SH-SY5Y (cell line): ENCODE measurements around the gene ACP3.

Experiments used
- GATA2 ChIP-seq: IDR thresholded peaks from 2 replicates; pipeline ENCODE4 v1.6.1; 2011; ENCODE audit warnings: mild to moderate bottlenecking, low read depth, low read length
- GATA3 ChIP-seq: IDR thresholded peaks from 2 replicates; pipeline ENCODE4 v1.6.1; 2011; ENCODE audit warnings: low read depth, mild to moderate bottlenecking, low read length, moderate library complexity

DNA sequence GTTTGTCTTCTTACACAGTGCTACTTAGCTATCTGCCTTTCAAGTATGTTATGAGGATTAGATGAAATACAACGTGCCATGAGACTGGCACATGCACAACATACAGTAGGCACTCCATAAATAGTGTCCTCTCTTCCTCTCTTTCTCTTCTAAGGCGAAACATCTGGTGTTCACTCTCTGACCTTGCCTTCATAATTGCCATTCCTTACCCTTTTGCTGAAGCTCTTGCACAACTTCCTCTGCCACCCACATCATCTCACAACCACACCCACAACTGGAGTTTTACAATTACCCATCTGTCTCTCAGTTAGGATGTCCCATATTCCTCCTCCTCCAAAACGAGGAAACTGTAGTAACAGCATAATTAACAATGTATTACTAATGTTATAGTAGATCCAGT lies 26.4 kb upstream of the ACP3 start:
- TF ChIP-seq GATA2, result no peak
- no peak for TF ChIP-seq GATA3
